ENCODE data around the gene ZNF664. TPM values are rescaled to one million over a fixed set of nuclear protein-coding genes. Genes with fewer than 3 reads are reported as not detected.

Gene ZNF664
- total RNA-seq, 1 experiment from 2014 or later, result 87.6 TPM

GRCh38 chr12:123956249-123956648, 16.8 kb upstream of the ZNF664 start:
- no TSS peak for BruUV-seq (replicated peaks)
- CTCF ChIA-PET, result no interaction called here
- intact Hi-C loops (cut with micrococcal nuclease; ENCODE audit: unreplicated experiment), result no loop called here

DNA sequence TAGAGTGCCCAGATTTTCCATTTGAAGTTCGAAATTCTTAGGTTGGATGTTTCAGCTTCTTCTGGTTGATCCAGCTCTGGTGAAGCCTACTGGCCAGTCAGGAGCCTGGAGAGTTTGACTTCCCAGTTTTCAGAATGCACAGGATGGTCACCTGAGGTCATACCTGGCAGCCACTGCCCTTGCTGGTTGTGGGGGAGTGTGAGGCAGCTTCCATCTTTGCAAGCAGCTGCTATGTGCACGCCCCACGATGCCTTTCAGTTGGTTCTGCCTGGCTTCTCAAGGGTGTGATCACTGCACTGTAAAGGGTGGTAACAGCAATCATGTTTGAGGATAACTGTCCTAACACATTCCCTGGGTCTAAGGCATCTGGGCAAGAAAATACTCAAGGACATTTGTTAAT, 15.8 kb upstream of the ZNF664 start:
- H2AFZ ChIP-seq, result no peak overlapping the region
- no peaks in the 10 kb centered on the region for H3K4me1 ChIP-seq (replicated peaks; ENCODE audit: insufficient read depth)
- no peaks in the 10 kb centered on the region for H3K9me2 ChIP-seq (ENCODE audit: insufficient read depth)
- H3K27me3 ChIP-seq (ENCODE audit: insufficient read depth, low read depth), result no peaks in the 10 kb centered on the region
- intact Hi-C loops (cut with micrococcal nuclease; ENCODE audit: unreplicated experiment), result no loop called here
- H3F3A ChIP-seq (ENCODE audit: insufficient read depth, low read depth), result no peaks in the 10 kb centered on the region
- DNase-seq, result no peak
- H4K20me1 ChIP-seq (ENCODE audit: insufficient read depth), result no peaks in the 10 kb centered on the region
- H3K27ac ChIP-seq, result no peak overlapping the region
- ChIA-PET POLR2A (ENCODE audit: unreplicated experiment) (no interaction called here), CTCF (no interaction called here)
- no TSS peak for BruUV-seq (replicated peaks)
- H3K36me3 ChIP-seq (ENCODE audit: low read depth), result no peaks in the 10 kb centered on the region
- no peak overlapping the region for H3K4me2 ChIP-seq
- TF ChIP-seq EZH2 (IDR thresholded peaks at IDR 0.05; ENCODE audit: low read depth) (no peak), CTCF (conservative IDR thresholded peaks at IDR 0.05) (no peak)
- H3K4me3 ChIP-seq, result no peak overlapping the region
- no peaks in the 10 kb centered on the region for H3K9me3 ChIP-seq (ENCODE audit: insufficient read depth, low read depth)
- H3K79me2 ChIP-seq (ENCODE audit: low read depth), result no peaks in the 10 kb centered on the region

More at GRCh38 chr12:123956249-123956648, 16.8 kb upstream of the ZNF664 start:
- Histone ChIP-seq H3K4me3 (no peak overlapping the region), H3K9me2 (ENCODE audit: insufficient read depth) (no peaks in the 10 kb centered on the region), H3K27ac (no peak overlapping the region), H4K20me1 (ENCODE audit: insufficient read depth) (no peaks in the 10 kb centered on the region), H3F3A (ENCODE audit: insufficient read depth, low read depth) (no peaks in the 10 kb centered on the region), H3K36me3 (ENCODE audit: low read depth) (no peaks in the 10 kb centered on the region), H3K9me3 (ENCODE audit: insufficient read depth, low read depth) (no peaks in the 10 kb centered on the region), H3K79me2 (ENCODE audit: low read depth) (no peaks in the 10 kb centered on the region), H2AFZ (no peak overlapping the region), H3K4me2 (no peak overlapping the region), H3K4me1 (replicated peaks; ENCODE audit: insufficient read depth) (no peaks in the 10 kb centered on the region), H3K27me3 (ENCODE audit: insufficient read depth, low read depth) (no peaks in the 10 kb centered on the region)
- no peak for TF ChIP-seq CTCF (conservative IDR thresholded peaks at IDR 0.05)
- no peak for TF ChIP-seq EZH2 (IDR thresholded peaks at IDR 0.05; ENCODE audit: low read depth)
- DNase-seq, result no peak
- POLR2A ChIA-PET (ENCODE audit: unreplicated experiment), result no interaction called here

DNA sequence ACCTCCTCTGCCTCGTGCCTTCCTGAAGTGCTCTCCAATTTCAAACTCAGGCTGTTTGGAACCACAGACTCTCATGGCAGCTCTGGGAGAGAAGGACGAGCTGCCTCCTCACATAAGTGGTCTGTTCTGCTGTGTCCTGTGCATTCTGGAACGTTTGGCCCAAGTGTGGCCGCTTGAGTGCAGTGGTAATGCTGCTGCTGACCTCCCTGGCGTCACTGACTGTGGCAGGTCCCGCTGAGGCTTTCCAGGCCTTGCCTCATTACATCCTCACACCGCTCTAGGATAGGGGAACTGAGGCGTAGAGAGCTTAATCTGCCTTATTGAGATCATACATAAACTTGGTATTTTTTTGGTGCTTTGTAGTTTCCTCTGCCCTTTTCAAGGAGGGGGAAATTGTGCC, 14.6 kb upstream of the ZNF664 start:
- H3K9me3 ChIP-seq (ENCODE audit: insufficient read depth, low read depth), result no peaks in the 10 kb centered on the region
- H4K20me1 ChIP-seq (ENCODE audit: insufficient read depth), result no peaks in the 10 kb centered on the region
- H3K4me2 ChIP-seq, result no peak overlapping the region
- no peak overlapping the region for H2AFZ ChIP-seq
- H3F3A ChIP-seq (ENCODE audit: insufficient read depth, low read depth), result no peaks in the 10 kb centered on the region
- H3K4me3 ChIP-seq, result no peak overlapping the region
- no TSS peak for BruUV-seq (replicated peaks)
- no peaks in the 10 kb centered on the region for H3K79me2 ChIP-seq (ENCODE audit: low read depth)
- ChIA-PET POLR2A (ENCODE audit: unreplicated experiment) (no interaction called here), CTCF (no interaction called here)
- no peak for DNase-seq
- H3K36me3 ChIP-seq (ENCODE audit: low read depth), result no peaks in the 10 kb centered on the region
- no peak overlapping the region for H3K27ac ChIP-seq
- TF ChIP-seq CTCF (conservative IDR thresholded peaks at IDR 0.05) (no peak), EZH2 (IDR thresholded peaks at IDR 0.05; ENCODE audit: low read depth) (no peak)
- H3K27me3 ChIP-seq (ENCODE audit: insufficient read depth, low read depth), result no peaks in the 10 kb centered on the region
- intact Hi-C loops (cut with micrococcal nuclease; ENCODE audit: unreplicated experiment), result no loop called here
- H3K9me2 ChIP-seq (ENCODE audit: insufficient read depth), result no peaks in the 10 kb centered on the region
- no peaks in the 10 kb centered on the region for H3K4me1 ChIP-seq (replicated peaks; ENCODE audit: insufficient read depth)
